ENCODE results near the gene NOP16. TPM values are rescaled to one million over a fixed set of nuclear protein-coding genes. Genes with fewer than 3 reads are reported as not detected.

The NOP16 gene, protein sequence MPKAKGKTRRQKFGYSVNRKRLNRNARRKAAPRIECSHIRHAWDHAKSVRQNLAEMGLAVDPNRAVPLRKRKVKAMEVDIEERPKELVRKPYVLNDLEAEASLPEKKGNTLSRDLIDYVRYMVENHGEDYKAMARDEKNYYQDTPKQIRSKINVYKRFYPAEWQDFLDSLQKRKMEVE
- total RNA-seq: 34.4 and 39.2 TPM in 2 replicates

DNA sequence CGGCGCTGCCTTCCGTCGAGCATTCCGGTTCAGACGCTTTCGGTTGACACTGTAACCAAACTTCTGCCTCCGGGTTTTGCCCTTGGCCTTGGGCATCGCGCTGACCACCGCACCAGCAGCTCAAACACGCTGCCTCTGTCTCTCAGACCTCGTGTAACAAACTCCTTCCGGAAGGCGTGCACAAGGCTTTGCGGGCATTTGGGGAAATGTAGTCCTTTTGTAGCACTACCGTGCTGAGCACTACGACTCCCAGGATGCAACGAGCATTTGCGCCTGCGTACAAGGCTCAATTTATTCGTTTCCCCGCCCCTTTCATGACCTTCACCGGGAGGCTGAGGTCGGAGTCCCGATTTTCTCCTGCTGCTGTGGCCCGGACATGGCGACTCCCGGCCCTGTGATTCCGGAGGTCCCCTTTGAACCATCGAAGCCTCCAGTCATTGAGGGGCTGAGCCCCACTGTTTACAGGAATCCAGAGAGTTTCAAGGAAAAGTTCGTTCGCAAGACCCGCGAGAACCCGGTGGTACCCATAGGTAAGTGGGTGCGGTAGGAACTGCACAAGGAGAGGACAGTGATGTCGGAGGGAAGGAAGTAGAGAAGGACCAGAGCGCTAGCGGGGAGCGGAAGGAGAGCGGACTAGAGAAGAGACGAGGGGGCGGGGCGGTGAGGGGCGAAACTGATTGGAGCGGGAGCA is at the start of gene NOP16, which contains the start of gene HIGD2A:
Gene NOP16 (minus strand): TSS at position 155 of the 691 bp plus-strand sequence. CDS start 59 bp downstream, at position 96.
Gene HIGD2A (plus strand): TSS at position 308 of the 691 bp plus-strand sequence. CDS start 69 bp downstream, at position 377.

DNA sequence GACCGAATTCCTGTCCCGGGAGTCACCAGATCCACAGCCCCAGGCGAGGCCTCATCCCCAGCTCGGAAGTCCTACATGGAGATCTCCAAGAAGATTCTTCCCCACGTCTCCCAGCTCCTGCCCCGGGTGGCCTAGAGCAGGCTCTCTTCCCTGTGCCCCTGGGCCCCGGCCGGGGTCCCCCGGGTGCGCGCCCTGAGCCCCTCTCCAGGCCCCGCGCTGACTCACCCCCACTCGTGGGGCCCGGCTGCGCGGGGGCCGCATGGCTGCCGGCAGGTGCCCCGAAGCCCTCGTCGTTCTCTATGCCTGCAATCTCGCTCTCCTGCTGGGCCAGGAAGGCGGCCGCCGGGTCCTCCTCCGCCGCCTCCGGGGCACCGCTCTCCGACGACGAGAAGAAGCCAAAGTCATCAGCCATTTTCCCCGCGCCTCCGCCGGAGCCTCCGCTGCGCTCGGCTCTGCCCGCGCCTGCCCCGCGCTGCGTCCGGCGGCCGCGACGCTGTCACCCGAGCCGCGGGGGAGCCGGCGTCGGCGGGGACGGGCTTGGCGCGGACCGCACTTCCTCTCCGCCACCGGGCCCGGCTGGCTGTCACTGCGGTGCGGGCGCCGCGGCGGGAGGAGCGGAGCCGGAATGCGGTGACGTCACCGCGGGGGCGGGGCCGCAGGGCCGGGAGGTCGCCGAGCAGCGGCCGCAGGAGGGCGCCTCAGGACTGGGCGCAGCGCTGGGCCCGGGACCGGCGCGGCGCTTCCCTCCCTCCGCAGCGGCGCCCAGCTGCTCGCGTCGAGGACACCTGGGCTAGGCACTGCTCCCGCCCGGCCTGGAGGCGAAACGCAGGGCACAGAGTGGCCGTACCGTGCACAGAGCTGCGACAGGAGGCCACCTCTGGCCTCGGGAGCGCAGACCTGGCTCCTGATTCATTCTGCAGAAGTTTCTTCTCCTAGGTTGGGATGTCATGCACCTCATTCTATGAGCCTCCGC is 27.8 kb upstream of the NOP16 start, which contains the start of gene CLTB:
Gene CLTB (minus strand): TSS at position 588 of the 973 bp plus-strand sequence. CDS start 176 bp downstream, at position 412.

DNA sequence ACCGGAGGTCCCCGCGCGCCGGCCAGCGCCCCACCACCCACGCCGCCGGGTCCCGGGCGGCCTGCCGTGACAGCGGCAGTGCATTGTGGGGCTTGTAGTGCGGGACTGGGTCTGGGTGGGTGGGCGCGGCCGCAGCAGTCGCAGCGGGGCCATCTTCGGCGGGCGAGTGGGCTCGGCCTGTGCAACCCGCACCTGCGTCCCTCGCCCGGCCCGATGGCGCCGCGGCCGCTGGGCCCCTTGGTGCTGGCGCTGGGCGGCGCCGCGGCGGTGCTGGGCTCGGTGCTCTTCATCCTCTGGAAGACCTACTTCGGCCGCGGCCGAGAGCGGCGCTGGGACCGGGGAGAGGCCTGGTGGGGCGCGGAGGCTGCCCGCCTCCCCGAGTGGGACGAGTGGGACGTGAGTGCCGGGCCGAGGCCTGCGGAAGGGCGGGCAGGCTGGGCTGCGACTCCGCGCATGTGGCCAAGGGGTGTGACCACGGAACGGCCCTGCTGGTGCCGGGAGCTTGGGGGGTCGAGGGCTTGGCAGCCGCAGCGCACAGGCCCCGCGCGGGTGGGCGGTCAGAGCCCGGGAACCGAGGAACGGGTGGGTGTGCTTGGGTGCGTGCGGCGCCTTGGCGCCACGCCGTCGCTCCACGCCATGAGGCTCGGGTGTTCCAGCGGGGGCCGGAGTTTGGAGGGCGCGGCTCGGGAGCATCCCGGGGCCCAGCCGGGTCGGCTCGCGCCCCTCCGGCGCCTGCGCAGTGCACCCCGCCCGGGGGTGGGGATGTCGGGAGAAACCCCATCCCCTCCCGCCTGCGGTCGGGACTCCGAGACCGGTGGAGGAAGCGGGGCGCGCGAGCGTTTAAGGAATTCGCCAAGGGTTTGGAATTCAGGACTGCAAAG is 22.8 kb downstream of the NOP16 start, which contains the start of gene ARL10:
Gene ARL10 (plus strand): TSS at position 137 of the 881 bp plus-strand sequence. CDS start 77 bp downstream, at position 214.

DNA sequence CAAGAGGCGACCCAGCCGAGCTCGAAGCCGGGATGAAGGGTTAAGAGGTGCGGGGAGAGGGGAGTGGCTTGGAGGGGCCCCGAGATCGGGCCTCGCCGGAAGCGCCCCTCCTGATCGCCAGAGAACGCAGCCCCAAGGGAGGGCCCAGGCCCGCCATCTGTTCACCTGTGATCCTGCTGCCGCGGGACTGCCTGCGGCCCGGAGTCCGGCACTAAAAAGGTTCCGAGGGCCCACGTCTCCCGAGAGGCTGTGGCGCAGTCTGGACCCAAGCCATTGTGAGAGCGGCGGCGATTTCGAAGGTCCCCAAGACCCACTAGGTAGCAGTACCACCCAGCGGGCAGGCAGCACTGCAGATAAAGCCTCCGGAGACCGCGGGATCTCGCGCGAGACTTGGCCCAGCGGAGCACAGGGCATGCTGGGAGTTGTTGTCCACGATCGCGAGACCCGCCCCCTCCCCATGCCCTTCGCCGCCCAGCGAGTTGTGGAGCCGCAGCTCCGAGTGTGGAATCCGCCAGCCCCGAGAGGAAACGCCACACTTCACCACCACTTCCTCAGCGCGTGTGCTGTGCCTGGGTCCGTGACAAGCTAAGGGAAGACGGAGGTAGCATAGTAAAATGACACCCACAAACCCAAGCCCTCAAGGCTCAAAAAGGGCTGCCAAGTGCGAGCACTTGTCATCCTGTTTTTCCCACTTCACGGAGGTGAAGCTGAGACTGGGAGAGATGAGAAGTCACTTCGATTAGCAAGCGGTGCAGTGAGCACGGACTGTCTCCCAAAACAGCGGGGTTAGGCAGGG is 26.8 kb downstream of the NOP16 start, which contains the start of gene KIAA1191:
Gene KIAA1191 (minus strand): TSS at position 328 of the 796 bp plus-strand sequence. CDS start 2,256 bp downstream, outside the sequence.

Other genes with a start within 250 kb of the NOP16 start
- gene SIMC1, start 150.2 kb downstream of the NOP16 start, total RNA-seq: 3.2 and 3.6 TPM in 2 replicates
- gene KIAA1191, start 26.8 kb downstream of the NOP16 start, total RNA-seq: 74.0 and 83.8 TPM in 2 replicates
- 5.8 and 8.1 TPM in 2 replicates for gene ARL10, start 23.1 kb downstream of the NOP16 start, total RNA-seq
- gene HIGD2A, start 153 bp upstream of the NOP16 start, total RNA-seq: 13.2 and 24.4 TPM in 2 replicates
- gene CLTB, start 27.9 kb upstream of the NOP16 start, total RNA-seq: 145 and 173 TPM in 2 replicates
- gene FAF2, start 59.8 kb upstream of the NOP16 start, total RNA-seq: 36.5 and 37.7 TPM in 2 replicates
- gene RNF44, start 148.8 kb upstream of the NOP16 start, total RNA-seq: 1.2 and 4.2 TPM in 2 replicates
- gene CDHR2, start 160.7 kb upstream of the NOP16 start, total RNA-seq: not detected in 2 replicates
- 5.2 and 6.5 TPM in 2 replicates for gene GPRIN1, start 221.6 kb upstream of the NOP16 start, total RNA-seq
- not detected in 2 replicates for gene SNCB, start 241.9 kb upstream of the NOP16 start, total RNA-seq
- gene EIF4E1B, start 242.1 kb upstream of the NOP16 start, total RNA-seq: not detected in 2 replicates

Measured in epithelial cell of umbilical artery (primary cell).